GM23338 (cell line): ENCODE results near the gene MTA1. TPM values are rescaled to one million over a fixed set of nuclear protein-coding genes. Genes with fewer than 3 reads are reported as not detected.

ENCODE experiments used
- ATAC-seq: fragments of 200-7000 bp; cut with Tn5 transposase; 3 replicates; pipeline ENCODE4 v1.9.1; 2020
- DNase-seq: peaks from one replicate; pipeline ENCODE4 v3.0.0-alpha.2; 2015; ENCODE audit warnings: low spot score
- H2AFZ ChIP-seq: fragments of 200-600 bp; sonication (generic); 2 replicates; pipeline ENCODE4 v1.8.0; 2016; ENCODE audit warnings: antibody characterized with exemption, mild to moderate bottlenecking, moderate library complexity
- H3F3A ChIP-seq: fragments of 200-600 bp; sonication (generic); replicated peaks from 2 replicates; pipeline ENCODE4 v1.8.0; 2017; ENCODE audit warnings: antibody characterized with exemption, mixed run types, low read depth
- H3K27ac ChIP-seq: fragments of 200-600 bp; sonication (generic); 2 replicates; pipeline ENCODE4 v1.6.1; 2016; ENCODE audit warnings: low read depth
- H3K27me3 ChIP-seq: fragments of 200-600 bp; sonication (generic); 2 replicates; pipeline ENCODE4 v1.8.0; 2016; ENCODE audit warnings: mild to moderate bottlenecking, mixed run types, moderate library complexity; ENCODE audit not compliant: insufficient read depth
- H3K36me3 ChIP-seq: fragments of 200-600 bp; sonication (generic); 2 replicates; pipeline ENCODE4 v1.8.0; 2016; ENCODE audit warnings: mild to moderate bottlenecking; ENCODE audit not compliant: insufficient read depth
- H3K4me1 ChIP-seq: fragments of 200-600 bp; sonication (generic); 2 replicates; pipeline ENCODE4 v1.8.0; 2016; ENCODE audit warnings: mild to moderate bottlenecking, moderate library complexity; ENCODE audit not compliant: insufficient read depth
- H3K4me2 ChIP-seq: fragments of 200-600 bp; sonication (generic); 2 replicates; pipeline ENCODE4 v1.7.1; 2017; ENCODE audit warnings: mixed run types
- H3K4me3 ChIP-seq: fragments of 200-600 bp; sonication (generic); 2 replicates; pipeline ENCODE4 v1.6.1; 2016; ENCODE audit warnings: mixed run types
- H3K79me2 ChIP-seq: fragments of 200-600 bp; sonication (generic); replicated peaks from 2 replicates; pipeline ENCODE4 v1.8.0; 2017; ENCODE audit warnings: mild to moderate bottlenecking; ENCODE audit not compliant: insufficient read depth
- H3K9me2 ChIP-seq: fragments of 200-600 bp; sonication (generic); 2 replicates; pipeline ENCODE4 v1.8.0; 2017; ENCODE audit not compliant: insufficient read depth
- H4K20me1 ChIP-seq: fragments of 200-600 bp; sonication (generic); replicated peaks from 2 replicates; pipeline ENCODE4 v1.8.0; 2017; ENCODE audit warnings: mild to moderate bottlenecking; ENCODE audit not compliant: insufficient read depth
- H3K27ac Mint-ChIP-seq: 2 replicates; pipeline ENCODE4 v1.8.0; 2020; ENCODE audit warnings: inconsistent platforms, mild to moderate bottlenecking, moderate library complexity, mixed read lengths
- H3K27me3 Mint-ChIP-seq: 3 replicates; pipeline ENCODE4 v1.8.0; 2022; ENCODE audit warnings: low read depth, mild to moderate bottlenecking, moderate library complexity, mixed read lengths, inconsistent platforms; ENCODE audit not compliant: insufficient read depth, poor library complexity
- H3K36me3 Mint-ChIP-seq: 3 replicates; pipeline ENCODE4 v1.8.0; 2021; ENCODE audit warnings: low read depth, mild to moderate bottlenecking, inconsistent platforms, moderate library complexity, mixed read lengths
- H3K4me1 Mint-ChIP-seq: 3 replicates; pipeline ENCODE4 v1.8.0; 2020; ENCODE audit warnings: mild to moderate bottlenecking, inconsistent platforms, mixed read lengths
- H3K4me3 Mint-ChIP-seq: 3 replicates; pipeline ENCODE4 v1.8.0; 2021; ENCODE audit warnings: moderate library complexity, mild to moderate bottlenecking, inconsistent platforms, mixed read lengths
- H3K9me3 Mint-ChIP-seq: 3 replicates; pipeline ENCODE4 v1.8.0; 2020; ENCODE audit warnings: moderate library complexity, mild to moderate bottlenecking, inconsistent platforms, mixed read lengths
- CREB1 ChIP-seq: fragments of 250-450 bp; sonication (Bioruptor Pico); IDR thresholded peaks from 2 replicates; pipeline ENCODE4 v1.5.0; 2020; ENCODE audit warnings: low read depth, mild to moderate bottlenecking, moderate library complexity
- EZH2 ChIP-seq: fragments of 200-600 bp; sonication (generic); IDR thresholded peaks from one replicate; pipeline ENCODE4 v1.8.0; 2017; ENCODE audit warnings: antibody characterized with exemption, mild to moderate bottlenecking, low read depth; ENCODE audit not compliant: unreplicated experiment
- JUNB ChIP-seq: IDR thresholded peaks from one replicate; pipeline ENCODE4 v1.6.1; 2016; ENCODE audit warnings: antibody characterized with exemption; ENCODE audit not compliant: unreplicated experiment
- NANOG ChIP-seq: IDR thresholded peaks from 2 replicates; pipeline ENCODE4 v1.6.1; 2016; ENCODE audit warnings: antibody characterized with exemption, borderline replicate concordance
- POLR2AphosphoS5 ChIP-seq: IDR thresholded peaks from 2 replicates; pipeline ENCODE4 v1.6.1; 2016; ENCODE audit warnings: antibody characterized with exemption, low read depth
- polyA plus RNA-seq: library from polyadenylated mRNA; unstranded; fragments of >200 nt; fragmentation: Nextera tagmentation; extraction: Ambion mirVana; gene quantifications from 2 replicates; pipeline ENCODE4 v1.2.1, GENCODE V29; 2016
- total RNA-seq: library from RNA; depleted of rRNA; stranded (reverse); fragments of >200 nt; shearing (Covaris generic); gene quantifications from 2 replicates; pipeline ENCODE4 v1.2.3, GENCODE V29; 2014
- TF ChIP-seq, protein P1 (sequence below): IDR thresholded peaks from 2 replicates; pipeline ENCODE4 v1.6.1; 2016; ENCODE audit warnings: antibody characterized with exemption
- TF ChIP-seq, protein P2 (sequence below), 2 experiments: fragments of 200-600 bp in 1 of 2; sonication (generic) in 1 of 2; conservative IDR thresholded peaks; 2 replicates each; pipeline versions ENCODE4 v1.5.1 to v1.6.1; 2016 to 2017; ENCODE audit warnings: antibody characterized with exemption in 2 of 2, low read depth in 2 of 2, mild to moderate bottlenecking in 2 of 2, moderate library complexity in 1 of 2
- TF ChIP-seq, protein P3 (sequence below): fragments of 250-450 bp; sonication (Bioruptor Pico); IDR thresholded peaks from 2 replicates; pipeline ENCODE4 v1.5.0; 2020; ENCODE audit warnings: mild to moderate bottlenecking, moderate library complexity

The MTA1 gene
- total and polyA plus RNA-seq, 2 experiments from 2014 or later = 53.3 to 126 TPM

DNA sequence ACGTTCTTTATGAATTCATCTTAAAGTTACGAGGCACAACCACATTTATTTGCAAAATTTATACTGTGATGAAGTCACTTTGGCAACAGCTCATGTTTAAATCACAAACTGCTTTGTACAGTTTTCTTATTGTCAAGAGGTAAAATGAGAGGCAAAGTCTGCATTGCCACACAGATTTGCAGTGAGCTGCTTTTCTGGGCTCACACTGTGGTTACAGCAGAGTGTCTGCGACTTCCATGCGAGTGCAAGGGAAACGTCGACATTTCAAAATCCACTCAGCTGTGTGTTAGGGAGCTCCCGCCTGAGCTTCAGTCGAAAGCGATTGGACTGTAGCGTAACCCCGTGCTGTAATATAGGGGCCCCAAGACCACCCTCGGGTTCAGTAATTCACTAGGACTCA, 13.0 kb downstream of the MTA1 start (continued):
- TF ChIP-seq, protein P1, sequence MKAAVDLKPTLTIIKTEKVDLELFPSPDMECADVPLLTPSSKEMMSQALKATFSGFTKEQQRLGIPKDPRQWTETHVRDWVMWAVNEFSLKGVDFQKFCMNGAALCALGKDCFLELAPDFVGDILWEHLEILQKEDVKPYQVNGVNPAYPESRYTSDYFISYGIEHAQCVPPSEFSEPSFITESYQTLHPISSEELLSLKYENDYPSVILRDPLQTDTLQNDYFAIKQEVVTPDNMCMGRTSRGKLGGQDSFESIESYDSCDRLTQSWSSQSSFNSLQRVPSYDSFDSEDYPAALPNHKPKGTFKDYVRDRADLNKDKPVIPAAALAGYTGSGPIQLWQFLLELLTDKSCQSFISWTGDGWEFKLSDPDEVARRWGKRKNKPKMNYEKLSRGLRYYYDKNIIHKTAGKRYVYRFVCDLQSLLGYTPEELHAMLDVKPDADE = no peak
- TF ChIP-seq CREB1 (CRISPR knock-in tag) = no peak
- TF ChIP-seq JUNB = no peak

DNA sequence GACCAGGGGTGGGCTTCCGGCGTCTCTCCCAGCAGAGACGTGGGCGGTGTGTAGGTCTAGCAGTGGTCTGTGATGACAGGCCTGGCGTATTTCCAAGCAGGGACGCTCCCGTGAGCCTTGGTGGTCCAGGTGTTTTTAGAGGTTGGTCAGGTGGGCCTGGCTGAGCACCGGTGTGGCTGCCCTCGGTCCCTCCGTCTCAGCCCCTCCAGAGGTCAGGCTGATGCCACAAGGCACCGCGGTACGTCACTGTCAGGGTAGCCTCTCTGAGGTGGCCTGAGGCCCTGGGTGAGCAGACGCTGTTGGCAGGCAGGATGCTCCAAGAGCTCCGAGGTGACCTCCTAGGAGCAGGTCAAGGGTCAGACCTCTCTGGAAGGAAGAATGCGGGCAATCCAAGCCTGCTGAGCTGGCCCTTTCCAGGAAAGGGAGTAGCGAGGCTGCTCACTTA, 13.6 kb downstream of the MTA1 start:
- ATAC-seq = peak; percentile 81
- Mint-ChIP-seq H3K4me3 (no peak overlapping the region), H3K9me3 (no peaks in the 10 kb centered on the region), H3K27me3 (no peaks in the 10 kb centered on the region), H3K36me3 (peaks cover 29% of the 10 kb centered on the region), H3K4me1 (peaks cover 17% of the 10 kb centered on the region), H3K27ac (peak overlapping the region; percentile 67; the same call in 1 of the 2 replicates)
- Histone ChIP-seq H3K27ac (peak overlapping the region; percentile 59; the same call in 1 of the 2 replicates), H3F3A (0 out of 2 replicates have a peak, but pooled peaks cover 2% of the 10 kb centered on the region), H3K9me2 (no peaks in the 10 kb centered on the region), H3K4me2 (0 out of 2 replicates have a peak overlapping the region, but pooled peaks have one; percentile 14), H3K36me3 (no peaks in the 10 kb centered on the region), H2AFZ (no peak overlapping the region), H3K4me1 (0 out of 2 replicates have a peak, but pooled peaks cover 3% of the 10 kb centered on the region), H4K20me1 (peaks cover 78% of the 10 kb centered on the region), H3K27me3 (no peaks in the 10 kb centered on the region), H3K4me3 (no peak overlapping the region), H3K79me2 (peaks cover 98% of the 10 kb centered on the region)
- no peak for DNase-seq
- TF ChIP-seq NANOG (no peak), EZH2 (no peak), JUNB (no peak), POLR2AphosphoS5 (peak; percentile 35; the same call in 1 of the 2 replicates)
- TF ChIP-seq, protein P2, sequence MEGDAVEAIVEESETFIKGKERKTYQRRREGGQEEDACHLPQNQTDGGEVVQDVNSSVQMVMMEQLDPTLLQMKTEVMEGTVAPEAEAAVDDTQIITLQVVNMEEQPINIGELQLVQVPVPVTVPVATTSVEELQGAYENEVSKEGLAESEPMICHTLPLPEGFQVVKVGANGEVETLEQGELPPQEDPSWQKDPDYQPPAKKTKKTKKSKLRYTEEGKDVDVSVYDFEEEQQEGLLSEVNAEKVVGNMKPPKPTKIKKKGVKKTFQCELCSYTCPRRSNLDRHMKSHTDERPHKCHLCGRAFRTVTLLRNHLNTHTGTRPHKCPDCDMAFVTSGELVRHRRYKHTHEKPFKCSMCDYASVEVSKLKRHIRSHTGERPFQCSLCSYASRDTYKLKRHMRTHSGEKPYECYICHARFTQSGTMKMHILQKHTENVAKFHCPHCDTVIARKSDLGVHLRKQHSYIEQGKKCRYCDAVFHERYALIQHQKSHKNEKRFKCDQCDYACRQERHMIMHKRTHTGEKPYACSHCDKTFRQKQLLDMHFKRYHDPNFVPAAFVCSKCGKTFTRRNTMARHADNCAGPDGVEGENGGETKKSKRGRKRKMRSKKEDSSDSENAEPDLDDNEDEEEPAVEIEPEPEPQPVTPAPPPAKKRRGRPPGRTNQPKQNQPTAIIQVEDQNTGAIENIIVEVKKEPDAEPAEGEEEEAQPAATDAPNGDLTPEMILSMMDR (conservative IDR thresholded peaks at IDR 0.05; ENCODE audit: low read depth in 2 of 2) = no peak
- TF ChIP-seq, protein P1 = no peak
- TF ChIP-seq, protein P3, sequence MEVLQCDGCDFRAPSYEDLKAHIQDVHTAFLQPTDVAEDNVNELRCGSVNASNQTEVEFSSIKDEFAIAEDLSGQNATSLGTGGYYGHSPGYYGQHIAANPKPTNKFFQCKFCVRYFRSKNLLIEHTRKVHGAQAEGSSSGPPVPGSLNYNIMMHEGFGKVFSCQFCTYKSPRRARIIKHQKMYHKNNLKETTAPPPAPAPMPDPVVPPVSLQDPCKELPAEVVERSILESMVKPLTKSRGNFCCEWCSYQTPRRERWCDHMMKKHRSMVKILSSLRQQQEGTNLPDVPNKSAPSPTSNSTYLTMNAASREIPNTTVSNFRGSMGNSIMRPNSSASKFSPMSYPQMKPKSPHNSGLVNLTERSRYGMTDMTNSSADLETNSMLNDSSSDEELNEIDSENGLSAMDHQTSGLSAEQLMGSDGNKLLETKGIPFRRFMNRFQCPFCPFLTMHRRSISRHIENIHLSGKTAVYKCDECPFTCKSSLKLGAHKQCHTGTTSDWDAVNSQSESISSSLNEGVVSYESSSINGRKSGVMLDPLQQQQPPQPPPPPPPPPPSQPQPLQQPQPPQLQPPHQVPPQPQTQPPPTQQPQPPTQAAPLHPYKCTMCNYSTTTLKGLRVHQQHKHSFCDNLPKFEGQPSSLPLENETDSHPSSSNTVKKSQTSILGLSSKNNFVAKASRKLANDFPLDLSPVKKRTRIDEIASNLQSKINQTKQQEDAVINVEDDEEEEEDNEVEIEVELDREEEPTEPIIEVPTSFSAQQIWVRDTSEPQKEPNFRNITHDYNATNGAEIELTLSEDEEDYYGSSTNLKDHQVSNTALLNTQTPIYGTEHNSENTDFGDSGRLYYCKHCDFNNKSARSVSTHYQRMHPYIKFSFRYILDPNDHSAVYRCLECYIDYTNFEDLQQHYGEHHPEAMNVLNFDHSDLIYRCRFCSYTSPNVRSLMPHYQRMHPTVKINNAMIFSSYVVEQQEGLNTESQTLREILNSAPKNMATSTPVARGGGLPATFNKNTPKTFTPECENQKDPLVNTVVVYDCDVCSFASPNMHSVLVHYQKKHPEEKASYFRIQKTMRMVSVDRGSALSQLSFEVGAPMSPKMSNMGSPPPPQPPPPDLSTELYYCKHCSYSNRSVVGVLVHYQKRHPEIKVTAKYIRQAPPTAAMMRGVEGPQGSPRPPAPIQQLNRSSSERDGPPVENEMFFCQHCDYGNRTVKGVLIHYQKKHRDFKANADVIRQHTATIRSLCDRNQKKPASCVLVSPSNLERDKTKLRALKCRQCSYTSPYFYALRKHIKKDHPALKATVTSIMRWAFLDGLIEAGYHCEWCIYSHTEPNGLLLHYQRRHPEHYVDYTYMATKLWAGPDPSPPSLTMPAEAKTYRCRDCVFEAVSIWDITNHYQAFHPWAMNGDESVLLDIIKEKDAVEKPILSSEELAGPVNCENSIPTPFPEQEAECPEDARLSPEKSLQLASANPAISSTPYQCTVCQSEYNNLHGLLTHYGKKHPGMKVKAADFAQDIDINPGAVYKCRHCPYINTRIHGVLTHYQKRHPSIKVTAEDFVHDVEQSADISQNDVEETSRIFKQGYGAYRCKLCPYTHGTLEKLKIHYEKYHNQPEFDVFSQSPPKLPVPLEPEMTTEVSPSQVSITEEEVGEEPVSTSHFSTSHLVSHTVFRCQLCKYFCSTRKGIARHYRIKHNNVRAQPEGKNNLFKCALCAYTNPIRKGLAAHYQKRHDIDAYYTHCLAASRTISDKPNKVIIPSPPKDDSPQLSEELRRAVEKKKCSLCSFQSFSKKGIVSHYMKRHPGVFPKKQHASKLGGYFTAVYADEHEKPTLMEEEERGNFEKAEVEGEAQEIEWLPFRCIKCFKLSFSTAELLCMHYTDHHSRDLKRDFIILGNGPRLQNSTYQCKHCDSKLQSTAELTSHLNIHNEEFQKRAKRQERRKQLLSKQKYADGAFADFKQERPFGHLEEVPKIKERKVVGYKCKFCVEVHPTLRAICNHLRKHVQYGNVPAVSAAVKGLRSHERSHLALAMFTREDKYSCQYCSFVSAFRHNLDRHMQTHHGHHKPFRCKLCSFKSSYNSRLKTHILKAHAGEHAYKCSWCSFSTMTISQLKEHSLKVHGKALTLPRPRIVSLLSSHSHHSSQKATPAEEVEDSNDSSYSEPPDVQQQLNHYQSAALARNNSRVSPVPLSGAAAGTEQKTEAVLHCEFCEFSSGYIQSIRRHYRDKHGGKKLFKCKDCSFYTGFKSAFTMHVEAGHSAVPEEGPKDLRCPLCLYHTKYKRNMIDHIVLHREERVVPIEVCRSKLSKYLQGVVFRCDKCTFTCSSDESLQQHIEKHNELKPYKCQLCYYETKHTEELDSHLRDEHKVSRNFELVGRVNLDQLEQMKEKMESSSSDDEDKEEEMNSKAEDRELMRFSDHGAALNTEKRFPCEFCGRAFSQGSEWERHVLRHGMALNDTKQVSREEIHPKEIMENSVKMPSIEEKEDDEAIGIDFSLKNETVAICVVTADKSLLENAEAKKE (CRISPR knock-in tag) = no peak
